Astrocyte (in vitro differentiated cells and primary cell): ENCODE data around the gene BTBD3. TPM values are rescaled to one million over a fixed set of nuclear protein-coding genes. Genes with fewer than 3 reads are reported as not detected.

Source experiments
- DNase-seq: peaks from one replicate; pipeline ENCODE4 v3.0.0-alpha.2; 2010; ENCODE audit warnings: low read depth
- FAIRE-seq: peaks from 2 replicates; lab custom pipeline; 2011; peaks lifted over from hg19 to GRCh38; lab: Jason Lieb, UNC
- H2AFZ ChIP-seq: 2 replicates; pipeline ENCODE4 v1.6.0; 2012; ENCODE audit warnings: low read depth, low read length, inconsistent platforms
- H3K27ac ChIP-seq: 2 replicates; pipeline ENCODE4 v1.5.1; 2011; ENCODE audit warnings: low read depth, low read length, inconsistent platforms
- H3K27me3 ChIP-seq: 2 replicates; pipeline ENCODE4 v1.6.0; 2011; ENCODE audit warnings: low read length, inconsistent platforms; ENCODE audit not compliant: insufficient read depth
- H3K36me3 ChIP-seq: 2 replicates; pipeline ENCODE4 v1.5.1; 2011; ENCODE audit warnings: low read length, inconsistent platforms; ENCODE audit not compliant: insufficient read depth
- H3K4me1 ChIP-seq: 2 replicates; pipeline ENCODE4 v1.5.1; 2011; ENCODE audit warnings: low read length, inconsistent platforms; ENCODE audit not compliant: insufficient read depth
- H3K4me2 ChIP-seq: 2 replicates; pipeline ENCODE4 v1.6.0; 2012; ENCODE audit warnings: low read length, inconsistent platforms
- H3K4me3 ChIP-seq: 2 replicates; pipeline ENCODE4 v1.5.1; 2011; ENCODE audit warnings: low read depth, mild to moderate bottlenecking, low read length, inconsistent platforms; ENCODE audit not compliant: insufficient read depth
- H3K79me2 ChIP-seq: 2 replicates; pipeline ENCODE4 v1.6.0; 2012; ENCODE audit warnings: mild to moderate bottlenecking, low read length, inconsistent platforms; ENCODE audit not compliant: insufficient read depth
- H3K9ac ChIP-seq: 2 replicates; pipeline ENCODE4 v1.6.0; 2012; ENCODE audit warnings: mild to moderate bottlenecking, low read length, inconsistent platforms
- H3K9me3 ChIP-seq: 2 replicates; pipeline ENCODE4 v1.5.1; 2012; ENCODE audit warnings: low read depth, mild to moderate bottlenecking, low read length, inconsistent platforms; ENCODE audit not compliant: insufficient read depth
- H4K20me1 ChIP-seq: 2 replicates; pipeline ENCODE4 v1.6.0; 2012; ENCODE audit warnings: low read length, inconsistent platforms; ENCODE audit not compliant: insufficient read depth
- H3K27ac Mint-ChIP-seq: one replicate; pipeline ENCODE4 v1.8.0; 2021; ENCODE audit warnings: mild to moderate bottlenecking, mixed read lengths; ENCODE audit not compliant: unreplicated experiment
- H3K27me3 Mint-ChIP-seq: one replicate; pipeline ENCODE4 v1.8.0; 2021; ENCODE audit warnings: low read depth, mixed read lengths; ENCODE audit not compliant: unreplicated experiment
- H3K36me3 Mint-ChIP-seq: one replicate; pipeline ENCODE4 v1.8.0; 2021; ENCODE audit warnings: low read depth, mixed read lengths; ENCODE audit not compliant: unreplicated experiment
- H3K4me1 Mint-ChIP-seq: one replicate; pipeline ENCODE4 v1.8.0; 2021; ENCODE audit warnings: low read depth, mixed read lengths; ENCODE audit not compliant: unreplicated experiment
- H3K4me3 Mint-ChIP-seq: one replicate; pipeline ENCODE4 v1.8.0; 2021; ENCODE audit warnings: mild to moderate bottlenecking, moderate library complexity, mixed read lengths; ENCODE audit not compliant: unreplicated experiment
- H3K9me3 Mint-ChIP-seq: one replicate; pipeline ENCODE4 v1.8.0; 2021; ENCODE audit warnings: mild to moderate bottlenecking, mixed read lengths; ENCODE audit not compliant: unreplicated experiment
- EZH2 ChIP-seq: IDR thresholded peaks from 2 replicates; pipeline ENCODE4 v1.6.1; 2012; ENCODE audit warnings: mild to moderate bottlenecking, low read length, inconsistent platforms; ENCODE audit not compliant: insufficient read depth
- total RNA-seq: library from RNA; stranded (reverse); gene quantifications from 2 replicates; pipeline ENCODE4 v1.2.1, GENCODE V29; 2021
- TF ChIP-seq, protein P1 (sequence below): IDR thresholded peaks from 2 replicates; pipeline ENCODE4 v1.5.1; 2011; ENCODE audit warnings: low read depth, mild to moderate bottlenecking, inconsistent platforms, low read length, moderate library complexity; ENCODE audit not compliant: insufficient read depth

The BTBD3 gene
- total RNA-seq, 1 donor from 2014 or later: 35.9 TPM

DNA sequence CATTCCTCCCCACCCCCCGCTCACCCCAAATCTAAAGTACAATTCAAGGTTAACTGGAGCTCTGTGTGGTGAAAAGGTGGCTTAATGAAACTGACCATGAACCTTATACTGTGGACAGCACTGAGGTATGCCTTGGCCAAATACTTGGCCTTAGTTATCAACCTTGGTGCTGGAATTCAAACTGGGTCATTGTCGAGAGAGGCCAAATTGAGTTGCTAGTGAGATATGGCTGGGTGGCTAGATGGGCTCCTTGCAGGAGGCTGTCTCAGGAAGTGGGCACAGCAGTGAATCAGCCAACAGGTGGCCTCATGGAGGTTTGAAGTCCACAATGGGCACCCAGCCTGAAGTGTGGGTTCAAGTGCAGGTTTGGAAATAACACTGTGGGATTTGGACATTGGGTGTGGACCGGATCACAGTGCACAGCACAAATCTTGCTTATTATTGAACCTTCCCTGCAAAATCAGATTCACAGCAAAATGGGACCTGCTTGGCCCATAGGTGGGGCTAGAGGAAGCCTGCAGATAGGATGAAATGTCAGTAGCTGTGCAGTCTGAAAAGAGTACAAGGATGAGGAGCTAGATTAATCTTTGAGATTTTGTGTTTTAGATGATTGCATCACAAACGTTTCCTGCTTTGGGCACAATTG, 5.6 kb upstream of the BTBD3 start:
- no peaks in the 10 kb centered on the region for H3K27me3 Mint-ChIP-seq
- H3K79me2 ChIP-seq: peaks cover 94% of the 10 kb centered on the region
- no peak overlapping the region for H3K4me3 Mint-ChIP-seq

DNA sequence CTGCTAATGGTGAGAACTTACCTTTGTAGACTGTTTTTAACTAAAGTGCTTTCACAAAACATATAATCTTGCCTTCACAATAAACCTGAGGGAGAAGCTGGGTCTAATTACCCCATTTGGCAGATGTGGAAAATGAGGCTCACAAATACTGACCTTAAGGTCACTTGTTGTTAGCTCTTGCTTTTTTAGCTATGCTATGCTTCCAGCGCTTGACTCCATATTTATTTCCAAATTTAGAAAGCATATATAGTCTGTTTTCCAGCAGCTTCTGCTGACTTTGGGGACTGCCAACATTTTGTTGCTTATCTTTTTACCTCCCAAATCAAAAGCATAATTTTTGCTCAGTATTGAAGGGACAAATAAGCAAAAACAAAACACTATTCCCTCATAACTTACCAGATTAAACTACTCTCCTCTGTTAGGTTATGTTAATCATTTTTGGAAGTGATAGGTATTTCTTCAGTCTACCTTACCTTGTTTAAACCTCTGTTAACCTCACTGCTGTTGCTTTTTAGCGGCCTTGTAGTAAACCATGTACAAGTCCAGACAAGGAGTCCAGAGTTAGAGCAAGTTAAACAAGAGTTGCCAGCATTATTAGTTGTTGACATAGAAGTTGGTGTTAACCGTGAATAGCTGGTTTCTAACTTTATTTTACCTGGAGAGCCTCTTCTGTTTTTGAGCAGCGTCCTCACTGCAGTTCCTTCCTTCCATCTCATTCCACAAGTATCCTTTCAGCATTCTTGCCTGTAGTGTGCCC, 4.9 kb upstream of the BTBD3 start:
- Histone ChIP-seq H3K9ac (no peak overlapping the region), H3K27me3 (no peaks in the 10 kb centered on the region), H3K4me3 (no peak overlapping the region), H3K36me3 (no peaks in the 10 kb centered on the region), H2AFZ (no peak overlapping the region), H3K79me2 (peaks cover 94% of the 10 kb centered on the region), H3K27ac (no peak overlapping the region), H3K9me3 (no peaks in the 10 kb centered on the region), H4K20me1 (peaks cover 30% of the 10 kb centered on the region), H3K4me1 (peaks cover 4% of the 10 kb centered on the region), H3K4me2 (no peak overlapping the region)
- TF ChIP-seq EZH2: no peak
- TF ChIP-seq, protein P1, sequence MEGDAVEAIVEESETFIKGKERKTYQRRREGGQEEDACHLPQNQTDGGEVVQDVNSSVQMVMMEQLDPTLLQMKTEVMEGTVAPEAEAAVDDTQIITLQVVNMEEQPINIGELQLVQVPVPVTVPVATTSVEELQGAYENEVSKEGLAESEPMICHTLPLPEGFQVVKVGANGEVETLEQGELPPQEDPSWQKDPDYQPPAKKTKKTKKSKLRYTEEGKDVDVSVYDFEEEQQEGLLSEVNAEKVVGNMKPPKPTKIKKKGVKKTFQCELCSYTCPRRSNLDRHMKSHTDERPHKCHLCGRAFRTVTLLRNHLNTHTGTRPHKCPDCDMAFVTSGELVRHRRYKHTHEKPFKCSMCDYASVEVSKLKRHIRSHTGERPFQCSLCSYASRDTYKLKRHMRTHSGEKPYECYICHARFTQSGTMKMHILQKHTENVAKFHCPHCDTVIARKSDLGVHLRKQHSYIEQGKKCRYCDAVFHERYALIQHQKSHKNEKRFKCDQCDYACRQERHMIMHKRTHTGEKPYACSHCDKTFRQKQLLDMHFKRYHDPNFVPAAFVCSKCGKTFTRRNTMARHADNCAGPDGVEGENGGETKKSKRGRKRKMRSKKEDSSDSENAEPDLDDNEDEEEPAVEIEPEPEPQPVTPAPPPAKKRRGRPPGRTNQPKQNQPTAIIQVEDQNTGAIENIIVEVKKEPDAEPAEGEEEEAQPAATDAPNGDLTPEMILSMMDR: no peak
- DNase-seq (no peak), FAIRE-seq (no peak)
- H3K27ac Mint-ChIP-seq: no peak overlapping the region
- H3K9me3 Mint-ChIP-seq: no peaks in the 10 kb centered on the region
- H3K4me1 Mint-ChIP-seq: peaks cover 12% of the 10 kb centered on the region
- H3K4me3 Mint-ChIP-seq: no peak overlapping the region
- H3K36me3 Mint-ChIP-seq: no peaks in the 10 kb centered on the region
- no peaks in the 10 kb centered on the region for H3K27me3 Mint-ChIP-seq

More for the DNA sequence above, 5.6 kb upstream of the BTBD3 start:
- TF ChIP-seq, protein P1: peak; percentile 30
- no peak for TF ChIP-seq EZH2
- no peaks in the 10 kb centered on the region for H3K36me3 ChIP-seq
- H4K20me1 ChIP-seq: peaks cover 35% of the 10 kb centered on the region
- Mint-ChIP-seq H3K9me3 (no peaks in the 10 kb centered on the region), H3K4me1 (peaks cover 15% of the 10 kb centered on the region), H3K36me3 (no peaks in the 10 kb centered on the region), H3K27ac (no peak overlapping the region)
- no peak overlapping the region for H3K9ac ChIP-seq
- no peak overlapping the region for H3K4me3 ChIP-seq
- peak; percentile 9 for FAIRE-seq
- H3K9me3 ChIP-seq: no peaks in the 10 kb centered on the region
- H3K27me3 ChIP-seq: no peaks in the 10 kb centered on the region
- no peaks in the 10 kb centered on the region for H3K4me1 ChIP-seq
- no peak overlapping the region for H3K27ac ChIP-seq
- no peak for DNase-seq
- H2AFZ ChIP-seq: no peak overlapping the region
- H3K4me2 ChIP-seq: no peak overlapping the region
